Mucosa of descending colon (tissue), 3 donors: ENCODE data around the gene FLRT2. TPM values are rescaled to one million over a fixed set of nuclear protein-coding genes. Genes with fewer than 3 reads are reported as not detected.

Experiments used
- ATAC-seq: fragments of 200-7000 bp; cut with Tn5 transposase; one replicate; pipeline ENCODE4 v1.9.1; 2020; ENCODE audit warnings: mild to moderate bottlenecking, moderate library complexity
- DNase-seq, 3 donors: peaks; one replicate each; pipeline ENCODE4 v3.0.0-alpha.2; 2020
- H3K36me3 ChIP-seq: fragments of 200-600 bp; one replicate; pipeline ENCODE4 v1.8.0; 2021; ENCODE audit warnings: low read depth, mild to moderate bottlenecking
- H3K4me1 ChIP-seq: fragments of 200-600 bp; one replicate; pipeline ENCODE4 v1.8.0; 2021; ENCODE audit warnings: low read depth, mild to moderate bottlenecking
- H3K4me3 ChIP-seq: fragments of 200-600 bp; one replicate; pipeline ENCODE4 v1.8.0; 2021; ENCODE audit warnings: mild to moderate bottlenecking
- H3K9me3 ChIP-seq: fragments of 200-600 bp; one replicate; pipeline ENCODE4 v1.8.0; 2021; ENCODE audit warnings: mild to moderate bottlenecking
- CTCF ChIP-seq: fragments of 200-600 bp; IDR thresholded peaks from one replicate; pipeline ENCODE4 v1.8.0; 2022; ENCODE audit warnings: antibody characterized with exemption, mild to moderate bottlenecking
- intact Hi-C, 2 donors: fragments of 100-400 bp; cut with DNase I in 1 of 2; cut with micrococcal nuclease in 1 of 2; formaldehyde crosslinking; loops; one replicate each; pipeline versions ENCODE4 v1.11.0 to v1.11.1; 2022; cut with DNase I, micrococcal nuclease
- total RNA-seq, 3 donors: library from RNA; stranded (reverse); fragmentation: NEBNext Ultra II Directional in 2 of 3; extraction: Animal tissue kit (Norgen Biotek cat#: 25700) in 2 of 3; gene quantifications; one replicate each; pipeline versions ENCODE4 v1.2.1 to v1.2.4, GENCODE V29; 2021 to 2023
- donor health status: DM: no; HTN: no; CAD: no; lungs with moderate emphysema.
- donor health status: DM: no; HTN: no; CAD: no.
- donor health status: DM: no; HTN: yes; CAD: no.

Gene FLRT2
- total RNA-seq, 3 donors from 2014 or later, result 4.9 to 14.6 (median 7.1) TPM

GRCh38 chr14:85618978-85619377, 89.0 kb downstream of the FLRT2 start:
- DNase-seq, result no peak

GRCh38 chr14:85619851-85620250, 89.9 kb downstream of the FLRT2 start:
- DNase-seq (no peak), ATAC-seq (no peak)
- TF ChIP-seq CTCF, result no peak
- intact Hi-C loops, result no loop called here
- Histone ChIP-seq H3K9me3 (peaks cover 3% of the 10 kb centered on the region), H3K4me1 (no peaks in the 10 kb centered on the region), H3K4me3 (no peak overlapping the region), H3K36me3 (no peaks in the 10 kb centered on the region)

More at GRCh38 chr14:85618978-85619377, 89.0 kb downstream of the FLRT2 start:
- intact Hi-C loops, result no loop called here
- Histone ChIP-seq H3K4me3 (no peak overlapping the region), H3K4me1 (no peaks in the 10 kb centered on the region), H3K9me3 (peaks cover 3% of the 10 kb centered on the region), H3K36me3 (no peaks in the 10 kb centered on the region)
- no peak for ATAC-seq
- no peak for TF ChIP-seq CTCF

DNA sequence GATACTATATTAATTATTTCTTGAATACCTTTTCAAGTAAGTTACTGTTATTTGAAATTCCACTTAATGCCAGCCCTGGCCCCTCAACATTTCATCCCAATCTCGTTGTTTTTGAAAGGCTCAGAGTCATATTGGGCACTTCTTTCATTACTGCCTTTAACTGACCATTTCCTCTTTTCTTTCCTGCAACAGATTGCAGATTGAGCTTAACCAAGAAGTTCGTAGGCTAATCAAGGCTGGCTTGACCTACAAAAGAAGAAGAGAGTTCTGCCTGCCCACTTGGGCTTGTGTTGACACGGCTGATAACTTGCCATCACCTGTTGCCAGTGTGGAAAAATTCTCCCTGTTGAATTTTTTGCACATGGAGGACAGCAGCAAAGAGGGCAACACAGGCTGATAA, 91.0 kb downstream of the FLRT2 start:
- Histone ChIP-seq H3K36me3 (no peaks in the 10 kb centered on the region), H3K9me3 (peaks cover 3% of the 10 kb centered on the region), H3K4me3 (no peak overlapping the region), H3K4me1 (no peaks in the 10 kb centered on the region)
- DNase-seq, result no peak
- ATAC-seq, result no peak
- intact Hi-C loops, result no loop called here
- TF ChIP-seq CTCF, result no peak

GRCh38 chr14:85622106-85622505, 92.2 kb downstream of the FLRT2 start:
- no peaks in the 10 kb centered on the region for H3K4me1 ChIP-seq

GRCh38 chr14:85622986-85623685, 93.2 kb downstream of the FLRT2 start:
- H3K4me1 ChIP-seq, result no peaks in the 10 kb centered on the region
- no peak for TF ChIP-seq CTCF
- ATAC-seq, result no peak
- H3K9me3 ChIP-seq, result peaks cover 3% of the 10 kb centered on the region
- intact Hi-C loops, result no loop called here
- no peak for DNase-seq
- H3K36me3 ChIP-seq, result no peaks in the 10 kb centered on the region
- no peak overlapping the region for H3K4me3 ChIP-seq

More at GRCh38 chr14:85622106-85622505, 92.2 kb downstream of the FLRT2 start:
- Histone ChIP-seq H3K36me3 (no peaks in the 10 kb centered on the region), H3K4me3 (no peak overlapping the region), H3K9me3 (peaks cover 3% of the 10 kb centered on the region)
- ATAC-seq (no peak), DNase-seq (no peak)
- TF ChIP-seq CTCF, result no peak
- intact Hi-C loops, result no loop called here
